LNCAP (cell line): ENCODE measurements around the gene SVOPL.

Experiments
- CTCF ChIP-seq: fragments of 450-650 bp; IDR thresholded peaks from 2 replicates; pipeline ENCODE4 v1.5.1; 2017; ENCODE audit warnings: mild to moderate bottlenecking

SVOPL gene

GRCh38 chr7:138579136-138579535, 122.0 kb downstream of the SVOPL start:
- no peak for TF ChIP-seq CTCF

DNA sequence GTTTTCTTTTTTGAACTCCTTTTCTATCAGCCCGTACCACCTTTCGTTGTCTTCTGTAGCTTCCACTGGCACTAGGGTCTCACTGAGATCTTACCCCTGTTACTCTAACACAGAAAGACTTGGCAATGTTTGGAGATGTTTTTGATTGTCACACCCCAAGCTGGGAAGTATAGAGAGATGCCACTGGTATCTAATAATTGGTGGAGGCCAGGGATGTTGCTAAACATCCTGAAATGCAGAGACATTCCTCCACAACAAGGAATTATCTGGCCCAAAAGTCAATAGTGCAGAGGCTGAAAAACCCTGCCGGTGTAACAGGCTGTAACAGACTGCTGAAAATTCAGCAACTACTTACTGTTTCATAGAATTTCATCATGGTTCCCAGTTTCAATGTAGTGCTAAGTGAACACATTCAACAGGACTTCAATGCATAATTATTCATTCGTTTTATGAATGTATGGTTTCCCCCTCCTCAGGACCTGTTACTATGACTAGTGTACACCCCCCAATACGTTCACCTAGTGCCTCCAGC, 125.2 kb downstream of the SVOPL start:
- no peak for TF ChIP-seq CTCF

- TF ChIP-seq CTCF: no peak
Measured at GRCh38 chr7:138573741-138574140, 127.4 kb downstream of the SVOPL start.

DNA sequence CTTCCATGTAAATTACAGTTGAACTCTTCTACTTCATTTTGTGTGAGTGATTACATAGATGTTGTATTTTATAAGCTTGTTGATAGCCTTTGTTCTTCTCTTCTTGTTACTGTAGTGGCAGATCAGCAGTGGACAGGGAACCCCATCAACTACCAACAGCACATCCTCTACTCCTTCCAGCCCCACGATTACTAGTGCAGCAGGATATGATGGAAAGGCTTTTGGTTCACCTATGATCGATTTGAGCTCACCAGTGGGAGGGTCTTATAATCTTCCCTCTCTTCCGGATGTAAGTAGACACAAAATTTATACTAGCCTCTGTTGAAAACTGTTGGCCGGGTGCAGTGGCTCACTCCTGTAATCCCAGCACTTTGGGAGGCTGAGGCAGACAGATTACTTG, 130.4 kb downstream of the SVOPL start:
- no peak for TF ChIP-seq CTCF

DNA sequence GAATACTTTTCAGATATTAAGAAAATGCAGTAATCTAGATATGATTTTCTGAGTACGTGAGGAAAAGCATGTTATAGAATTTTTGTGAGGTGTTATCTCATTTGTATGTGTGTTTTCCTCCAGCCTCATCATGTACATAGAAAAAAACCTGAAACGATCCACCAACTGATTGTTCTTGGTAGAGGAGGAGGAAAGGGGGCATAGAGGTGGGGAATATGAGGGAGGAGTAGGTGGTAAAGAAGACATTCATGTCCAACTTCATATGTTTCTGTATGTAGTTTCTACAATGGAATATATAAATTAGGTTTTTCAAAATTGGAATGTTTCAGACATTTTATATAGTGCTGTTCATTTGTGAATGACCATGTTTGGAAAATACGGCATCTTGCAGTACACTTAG, 131.7 kb downstream of the SVOPL start:
- TF ChIP-seq CTCF: no peak

DNA sequence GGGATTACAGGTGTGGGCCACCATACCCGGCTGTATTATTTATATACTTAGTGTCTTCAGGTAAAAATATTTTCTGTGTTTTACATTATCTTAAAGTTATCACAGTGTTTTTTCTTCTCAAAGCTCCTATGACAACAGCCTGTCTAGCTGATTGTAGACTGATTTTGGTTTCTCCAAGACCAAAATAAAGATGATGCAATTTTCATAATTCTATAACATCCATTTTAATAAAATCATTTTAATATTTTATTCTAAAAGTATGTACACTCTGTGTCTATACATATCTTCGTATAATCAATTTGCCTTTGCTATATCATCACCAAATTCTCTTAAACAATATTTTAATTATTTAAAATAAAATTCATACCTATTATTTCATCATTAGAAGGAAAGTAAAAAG, 132.5 kb downstream of the SVOPL start:
- no peak for TF ChIP-seq CTCF

GRCh38 chr7:138565451-138566114, 135.6 kb downstream of the SVOPL start:
- TF ChIP-seq CTCF: no peak

GRCh38 chr7:138565071-138565450, 136.1 kb downstream of the SVOPL start:
- no peak for TF ChIP-seq CTCF
